Skeletal muscle tissue (tissue), 4 donors: ENCODE results near the gene KIN. TPM values are rescaled to one million over a fixed set of nuclear protein-coding genes. Genes with fewer than 3 reads are reported as not detected.
"Not testable (repeated sequence)": the region's sequence is repeated elsewhere in the genome, so short reads cannot be mapped to it uniquely, and the experiment has no call there.

ENCODE experiments used
- H3K27ac ChIP-seq: one replicate; pipeline ENCODE4 v1.7.0; 2013; ENCODE audit warnings: mild to moderate bottlenecking, low read depth, low read length, inconsistent platforms
- H3K27me3 ChIP-seq, 3 donors: one replicate each; pipeline ENCODE4 v1.7.0; 2013; ENCODE audit warnings: low read length in 3 of 3; ENCODE audit not compliant: control insufficient read depth in 3 of 3, insufficient read depth in 3 of 3
- H3K36me3 ChIP-seq, 3 donors: one replicate each; pipeline ENCODE4 v1.7.0; 2013; ENCODE audit warnings: low read length in 3 of 3; ENCODE audit not compliant: control insufficient read depth in 3 of 3, insufficient read depth in 3 of 3
- H3K4me1 ChIP-seq, 3 donors: one replicate each; pipeline ENCODE4 v1.7.0; 2013; ENCODE audit warnings: low read length in 3 of 3, mild to moderate bottlenecking in 3 of 3; ENCODE audit not compliant: control insufficient read depth in 3 of 3, insufficient read depth in 3 of 3
- H3K4me3 ChIP-seq, 3 donors: one replicate each; pipeline ENCODE4 v1.7.0; 2013; ENCODE audit warnings: low read length in 3 of 3
- H3K9ac ChIP-seq, 3 donors: one replicate each; pipeline ENCODE4 v1.7.0; 2013; ENCODE audit warnings: low read length in 3 of 3, mild to moderate bottlenecking in 3 of 3, moderate library complexity in 2 of 3, low read depth in 1 of 3
- H3K9me3 ChIP-seq, 3 donors: one replicate each; pipeline ENCODE4 v1.7.0; 2013; ENCODE audit warnings: low read length in 3 of 3; ENCODE audit not compliant: control insufficient read depth in 3 of 3
- total RNA-seq: library from RNA; depleted of rRNA; stranded (reverse); fragments of >200 nt; gene quantifications from one replicate; pipeline ENCODE4 v1.2.3, GENCODE V29; 2014
- donor health status: Osteomylitis.

KIN gene
- total RNA-seq, 1 donor from 2014 or later = 8.4 TPM

DNA sequence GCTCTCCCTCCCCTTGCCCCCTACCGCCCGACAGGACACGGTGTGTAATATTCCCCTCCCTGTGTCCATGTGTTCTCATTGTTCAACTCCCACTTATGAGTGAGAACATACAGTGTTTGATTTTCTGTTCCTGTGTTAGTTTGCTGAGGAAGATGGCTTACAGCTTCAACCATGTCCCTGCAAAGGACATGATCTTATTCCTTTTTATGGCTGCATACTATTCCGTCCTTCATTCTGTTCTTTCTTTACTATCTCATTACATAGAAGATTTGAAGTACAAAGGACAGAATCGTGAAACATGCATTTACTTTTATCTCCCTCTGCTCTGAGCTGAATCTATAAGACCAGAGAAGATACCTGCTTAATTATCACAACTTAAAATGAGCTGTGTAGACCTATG, 76.7 kb downstream of the KIN start:
- not testable (repeated sequence) for H3K9ac ChIP-seq, H3K4me3 ChIP-seq, H3K27ac ChIP-seq, H3K36me3 ChIP-seq, H3K4me1 ChIP-seq, H3K27me3 ChIP-seq, H3K9me3 ChIP-seq

DNA sequence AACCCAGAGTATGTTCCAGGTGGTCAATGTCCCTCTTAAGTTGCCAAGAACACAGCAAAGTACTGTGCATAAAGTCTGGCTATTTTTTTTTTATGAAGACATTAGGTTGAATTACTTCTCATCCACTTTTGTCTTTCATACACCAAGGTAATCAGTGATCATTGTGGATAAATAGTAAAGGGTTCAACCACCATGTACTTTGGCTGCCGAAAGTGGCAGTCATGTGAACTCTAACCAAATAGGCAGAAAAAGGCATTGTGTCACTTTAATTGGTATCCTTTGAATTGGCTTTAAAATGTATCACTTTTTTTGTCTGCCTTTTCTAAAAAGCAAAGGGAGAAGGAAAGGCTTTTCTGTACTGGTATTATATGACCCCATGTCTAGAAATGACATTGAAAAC, 77.3 kb downstream of the KIN start:
- no peaks in the 10 kb centered on the region for H3K4me1 ChIP-seq
- H3K27me3 ChIP-seq = peaks cover 3 to 7% (median 4%) of the 10 kb centered on the region in 3 donors
- no peak overlapping the region for H3K27ac ChIP-seq
- no peaks in the 10 kb centered on the region for H3K9me3 ChIP-seq
- H3K9ac ChIP-seq = no peak overlapping the region
- no peaks in the 10 kb centered on the region for H3K36me3 ChIP-seq
- no peak overlapping the region for H3K4me3 ChIP-seq

DNA sequence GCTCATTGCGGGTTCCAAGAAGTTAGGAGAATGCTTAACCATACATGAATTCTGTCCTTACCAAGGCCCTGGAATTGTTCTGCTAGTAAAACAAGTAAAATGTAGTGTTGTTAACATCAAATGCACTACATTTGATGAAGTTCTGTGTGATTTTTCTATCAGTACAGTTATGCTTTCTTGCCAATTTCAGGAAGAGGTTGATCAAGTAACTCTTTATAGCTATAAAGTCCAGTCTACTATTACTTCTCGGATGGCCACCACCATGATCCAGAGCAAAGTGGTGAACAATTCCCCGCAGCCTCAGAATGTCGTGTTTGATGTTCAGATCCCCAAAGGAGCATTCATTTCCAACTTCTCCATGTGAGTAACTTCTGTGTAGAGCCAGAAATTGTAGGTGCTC, 79.0 kb downstream of the KIN start:
- Histone ChIP-seq H3K36me3 (no peaks in the 10 kb centered on the region), H3K27ac (no peak overlapping the region), H3K4me3 (no peak overlapping the region), H3K27me3 (peaks cover 0 to 3% (median 2%) of the 10 kb centered on the region in 3 donors), H3K9ac (no peak overlapping the region), H3K9me3 (no peaks in the 10 kb centered on the region), H3K4me1 (no peaks in the 10 kb centered on the region)

DNA sequence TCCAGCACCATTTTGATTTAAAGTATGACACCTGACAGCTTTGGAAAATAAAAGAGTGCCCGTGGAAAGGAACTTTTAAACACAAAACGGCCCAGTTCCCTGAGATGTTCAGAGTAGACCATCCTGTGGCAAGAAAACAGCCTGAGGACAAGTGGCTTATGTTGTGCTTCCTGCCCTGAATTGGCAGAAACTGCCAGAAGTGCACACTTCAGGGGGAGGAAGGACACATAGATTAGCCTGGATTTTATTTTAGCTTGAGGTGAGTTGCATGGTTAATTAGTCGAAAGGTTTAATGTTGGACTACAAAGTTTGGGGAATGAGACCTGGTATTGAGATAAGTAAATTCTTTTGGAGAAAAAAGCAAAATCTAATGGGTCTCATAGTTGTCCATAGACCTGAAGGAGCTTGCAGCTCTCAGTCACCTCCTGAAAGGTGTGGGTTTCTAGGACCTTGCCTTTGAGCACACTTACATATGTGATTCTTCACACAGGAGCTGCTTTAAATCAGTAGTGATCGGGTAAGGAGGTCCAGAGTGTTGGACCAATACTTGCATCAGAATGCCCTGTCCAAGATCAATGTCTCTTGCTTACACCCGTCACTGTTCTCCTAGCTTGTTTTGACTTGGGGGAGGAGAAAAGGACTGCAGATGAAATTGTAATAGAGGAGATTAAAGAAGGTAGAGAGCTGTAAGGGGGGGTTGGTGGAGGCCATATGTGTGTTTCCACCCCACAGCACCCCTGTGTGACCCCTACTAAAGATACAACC, 79.8 kb downstream of the KIN start:
- peaks cover 2 to 3% (median 3%) of the 10 kb centered on the region in 3 donors for H3K27me3 ChIP-seq
- no peaks in the 10 kb centered on the region for H3K4me1 ChIP-seq
- H3K9me3 ChIP-seq = no peaks in the 10 kb centered on the region
- H3K4me3 ChIP-seq = no peak overlapping the region
- H3K27ac ChIP-seq = no peak overlapping the region
- no peaks in the 10 kb centered on the region for H3K36me3 ChIP-seq
- H3K9ac ChIP-seq = no peak overlapping the region

DNA sequence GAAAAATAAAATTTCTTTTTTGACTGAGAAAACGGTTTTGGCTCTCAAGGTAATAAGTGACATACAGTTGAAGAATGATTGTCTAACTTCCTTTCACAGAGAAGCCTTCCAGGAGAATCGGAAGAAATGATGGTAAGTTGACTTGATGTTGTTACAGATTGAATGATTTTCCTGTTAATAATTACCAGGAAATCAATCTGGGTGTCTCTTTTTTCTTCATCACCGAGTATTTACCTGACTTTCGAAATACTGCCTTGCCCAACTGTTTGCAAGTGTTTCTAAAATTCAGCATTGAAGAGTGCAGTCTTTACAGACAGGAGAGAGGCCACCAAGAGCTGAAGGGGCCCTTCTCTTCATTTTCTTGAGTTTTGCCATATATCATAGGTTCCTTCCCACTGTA, 80.7 kb downstream of the KIN start:
- no peaks in the 10 kb centered on the region for H3K4me1 ChIP-seq
- no peak overlapping the region for H3K4me3 ChIP-seq
- H3K36me3 ChIP-seq = no peaks in the 10 kb centered on the region
- H3K9me3 ChIP-seq = no peaks in the 10 kb centered on the region
- no peak overlapping the region for H3K9ac ChIP-seq
- H3K27ac ChIP-seq = no peak overlapping the region
- H3K27me3 ChIP-seq = peaks cover 3 to 8% (median 7%) of the 10 kb centered on the region in 3 donors

- Histone ChIP-seq H3K9ac (no peak overlapping the region), H3K9me3 (no peaks in the 10 kb centered on the region), H3K4me1 (no peaks in the 10 kb centered on the region)
These were observed 81.2 kb downstream of the KIN start for GRCh38 chr10:7706534-7707073.

GRCh38 chr10:7705341-7705740, 82.5 kb downstream of the KIN start:
- Histone ChIP-seq H3K4me1 (no peaks in the 10 kb centered on the region), H3K4me3 (no peak overlapping the region), H3K9me3 (no peaks in the 10 kb centered on the region), H3K27me3 (peaks cover 3 to 9% (median 7%) of the 10 kb centered on the region in 3 donors), H3K27ac (no peak overlapping the region), H3K9ac (no peak overlapping the region), H3K36me3 (no peaks in the 10 kb centered on the region)

More at GRCh38 chr10:7706534-7707073, 81.2 kb downstream of the KIN start:
- Histone ChIP-seq H3K4me3 (no peak overlapping the region), H3K27ac (no peak overlapping the region), H3K36me3 (no peaks in the 10 kb centered on the region), H3K27me3 (peaks cover 3 to 9% (median 7%) of the 10 kb centered on the region in 3 donors)

GRCh38 chr10:7704071-7705016, 83.4 kb downstream of the KIN start:
- Histone ChIP-seq H3K4me3 (no peak overlapping the region), H3K36me3 (no peaks in the 10 kb centered on the region), H3K27me3 (peaks cover 3 to 9% (median 7%) of the 10 kb centered on the region in 3 donors), H3K4me1 (no peaks in the 10 kb centered on the region), H3K9me3 (no peaks in the 10 kb centered on the region), H3K27ac (no peak overlapping the region), H3K9ac (no peak overlapping the region)

- H3K36me3 ChIP-seq = no peaks in the 10 kb centered on the region
- no peak within 1 kb of the TSS for H3K27ac ChIP-seq
- H3K4me1 ChIP-seq = no peaks in the 10 kb centered on the region
- no peak within 1 kb of the TSS for H3K9ac ChIP-seq
- H3K9me3 ChIP-seq = no peaks in the 10 kb centered on the region
- H3K27me3 ChIP-seq = peaks cover 3 to 9% (median 7%) of the 10 kb centered on the region in 3 donors
- no peak within 1 kb of the TSS for H3K4me3 ChIP-seq
These were observed 84.7 kb downstream of the KIN start, which contains the start of gene ITIH2 for GRCh38 chr10:7703140-7703539. Gene ITIH2 (plus strand): TSS chr10:7703316. CDS start chr10:7703435, 119 bp downstream.
